Suprapubic skin (tissue), 4 donors: ENCODE results near the gene PTPN22. TPM values are rescaled to one million over a fixed set of nuclear protein-coding genes. Genes with fewer than 3 reads are reported as not detected.

Source experiments
- DNase-seq, 2 donors: peaks; one replicate each; pipeline ENCODE4 v3.0.0-alpha.2; 2019; ENCODE audit warnings: low spot score in 2 of 2
- H3K27ac ChIP-seq: fragments of 200-600 bp; sonication (generic); one replicate; pipeline ENCODE4 v1.5.1; 2019
- H3K27me3 ChIP-seq: fragments of 200-600 bp; sonication (generic); one replicate; pipeline ENCODE4 v1.5.1; 2019
- H3K36me3 ChIP-seq: fragments of 200-600 bp; sonication (generic); one replicate; pipeline ENCODE4 v1.5.1; 2019
- H3K4me1 ChIP-seq: fragments of 200-600 bp; sonication (generic); one replicate; pipeline ENCODE4 v1.5.1; 2019
- H3K4me3 ChIP-seq: fragments of 200-600 bp; sonication (generic); one replicate; pipeline ENCODE4 v1.5.1; 2019; ENCODE audit warnings: mild to moderate bottlenecking
- H3K9me3 ChIP-seq: fragments of 200-600 bp; sonication (generic); one replicate; pipeline ENCODE4 v1.5.1; 2019
- EP300 ChIP-seq: sonication (generic); formaldehyde crosslinking; IDR thresholded peaks from one replicate; pipeline ENCODE4 v1.6.1; 2017; ENCODE audit warnings: antibody characterized with exemption
- POLR2A ChIP-seq, 2 donors: fragments of 450-650 bp; IDR thresholded peaks; one replicate each; pipeline ENCODE4 v1.6.1; 2017; ENCODE audit warnings: antibody characterized with exemption in 2 of 2, mild to moderate bottlenecking in 2 of 2, moderate library complexity in 2 of 2
- POLR2AphosphoS5 ChIP-seq, 3 donors: sonication (generic); formaldehyde crosslinking; IDR thresholded peaks; one replicate each; pipeline ENCODE4 v1.6.1; 2017; ENCODE audit warnings: antibody characterized with exemption in 3 of 3
- WGBS: methylation state at CpG from one replicate; pipeline ENCODE4 v1.1.5; 2018; 5-methylcytosine and 5-hydroxymethylcytosine counted together
- total RNA-seq, 4 donors: library from RNA; depleted of rRNA; stranded (reverse); fragments of >200 nt; gene quantifications; one replicate each; pipeline ENCODE4 v1.1.0, GENCODE V29; 2016
- TF ChIP-seq, protein P1 (sequence below), 2 donors: fragments of 200-600 bp in 1 of 2; fragments of 450-650 bp in 1 of 2; sonication (generic) in 1 of 2; IDR thresholded peaks; one replicate each; pipeline ENCODE4 v1.5.1; 2016 to 2019; ENCODE audit warnings: antibody characterized with exemption in 2 of 2, mild to moderate bottlenecking in 1 of 2, moderate library complexity in 1 of 2

Gene PTPN22
- total RNA-seq, 4 donors from 2014 or later = 0.34 to 1.7 (median 0.77) TPM

DNA sequence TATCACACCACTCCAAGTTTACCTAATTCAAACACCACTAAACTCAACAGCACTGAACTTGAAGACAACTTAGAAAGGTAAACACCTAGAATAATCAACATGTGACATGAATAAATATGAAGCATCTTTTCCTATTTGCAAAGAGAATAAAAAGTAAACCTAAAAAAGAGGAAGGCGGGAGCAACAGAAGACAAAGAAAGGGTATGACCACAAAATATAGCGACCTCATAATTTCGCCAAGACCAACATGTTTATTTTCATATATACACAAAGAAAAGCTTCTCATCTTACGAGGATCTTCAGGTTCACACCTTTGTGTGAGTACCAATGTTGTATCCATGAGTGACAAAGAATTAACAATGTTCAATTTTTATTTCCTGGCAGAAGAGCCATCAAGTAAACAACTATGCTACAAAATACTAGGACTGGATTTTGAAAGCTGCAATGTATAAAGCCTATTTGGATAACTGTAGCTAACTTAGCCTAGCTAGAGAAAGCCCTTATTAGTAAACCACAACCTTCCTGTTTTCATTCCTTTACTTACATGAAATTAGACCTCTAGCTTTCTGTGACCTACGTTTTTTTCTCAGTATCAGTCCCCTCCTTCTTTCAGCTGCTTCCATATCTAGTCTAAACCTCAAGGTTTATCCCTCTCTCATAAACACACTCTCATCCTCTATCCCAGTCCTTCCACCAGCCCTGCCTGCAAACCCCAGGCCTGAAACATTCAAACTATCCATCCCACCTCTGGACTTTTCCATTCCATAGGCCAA, 91.0 kb downstream of the PTPN22 start:
- peaks cover 30% of the 10 kb centered on the region for H3K4me1 ChIP-seq
- no peak overlapping the region for H3K27ac ChIP-seq
- WGBS = 76% methylated on average over 5 of the region's 5 CpGs
- no peak overlapping the region for H3K4me3 ChIP-seq
- no peaks in the 10 kb centered on the region for H3K27me3 ChIP-seq
- TF ChIP-seq EP300 (no peak), POLR2A (IDR thresholded peaks at IDR 0.05) (no peak), POLR2AphosphoS5 (IDR thresholded peaks at IDR 0.05) (no peak)
- TF ChIP-seq, protein P1, sequence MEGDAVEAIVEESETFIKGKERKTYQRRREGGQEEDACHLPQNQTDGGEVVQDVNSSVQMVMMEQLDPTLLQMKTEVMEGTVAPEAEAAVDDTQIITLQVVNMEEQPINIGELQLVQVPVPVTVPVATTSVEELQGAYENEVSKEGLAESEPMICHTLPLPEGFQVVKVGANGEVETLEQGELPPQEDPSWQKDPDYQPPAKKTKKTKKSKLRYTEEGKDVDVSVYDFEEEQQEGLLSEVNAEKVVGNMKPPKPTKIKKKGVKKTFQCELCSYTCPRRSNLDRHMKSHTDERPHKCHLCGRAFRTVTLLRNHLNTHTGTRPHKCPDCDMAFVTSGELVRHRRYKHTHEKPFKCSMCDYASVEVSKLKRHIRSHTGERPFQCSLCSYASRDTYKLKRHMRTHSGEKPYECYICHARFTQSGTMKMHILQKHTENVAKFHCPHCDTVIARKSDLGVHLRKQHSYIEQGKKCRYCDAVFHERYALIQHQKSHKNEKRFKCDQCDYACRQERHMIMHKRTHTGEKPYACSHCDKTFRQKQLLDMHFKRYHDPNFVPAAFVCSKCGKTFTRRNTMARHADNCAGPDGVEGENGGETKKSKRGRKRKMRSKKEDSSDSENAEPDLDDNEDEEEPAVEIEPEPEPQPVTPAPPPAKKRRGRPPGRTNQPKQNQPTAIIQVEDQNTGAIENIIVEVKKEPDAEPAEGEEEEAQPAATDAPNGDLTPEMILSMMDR (IDR thresholded peaks at IDR 0.05) = no peak
- DNase-seq = no peak
- H3K36me3 ChIP-seq = peaks cover 14% of the 10 kb centered on the region
- H3K9me3 ChIP-seq = no peaks in the 10 kb centered on the region

DNA sequence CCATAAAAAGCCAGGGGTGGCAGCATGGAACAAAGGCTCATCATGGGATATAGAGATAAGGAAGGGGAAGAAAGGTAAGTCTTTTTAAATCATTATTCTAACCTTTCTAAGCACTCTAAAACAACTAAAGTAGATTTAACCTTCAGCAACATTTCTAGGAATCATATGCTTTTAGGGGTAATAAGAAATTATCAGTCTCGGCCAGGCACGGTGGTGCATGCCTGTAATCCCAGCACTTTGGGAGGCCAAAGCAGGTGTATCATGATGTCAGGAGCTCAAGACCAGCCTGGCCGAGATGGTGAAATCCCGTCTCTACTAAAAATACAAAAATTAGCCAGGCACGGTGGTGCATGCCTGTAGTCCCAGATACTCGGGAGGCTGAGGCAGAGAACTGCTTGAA, 92.0 kb downstream of the PTPN22 start:
- Histone ChIP-seq H3K27me3 (no peaks in the 10 kb centered on the region), H3K36me3 (peaks cover 22% of the 10 kb centered on the region), H3K27ac (no peak overlapping the region), H3K4me1 (peaks cover 28% of the 10 kb centered on the region), H3K4me3 (no peak overlapping the region), H3K9me3 (no peaks in the 10 kb centered on the region)
- TF ChIP-seq, protein P1 (IDR thresholded peaks at IDR 0.05) = no peak
- TF ChIP-seq POLR2A (IDR thresholded peaks at IDR 0.05) = no peak
- no peak for DNase-seq
- 97% methylated on average over 6 of the region's 6 CpGs for WGBS

DNA sequence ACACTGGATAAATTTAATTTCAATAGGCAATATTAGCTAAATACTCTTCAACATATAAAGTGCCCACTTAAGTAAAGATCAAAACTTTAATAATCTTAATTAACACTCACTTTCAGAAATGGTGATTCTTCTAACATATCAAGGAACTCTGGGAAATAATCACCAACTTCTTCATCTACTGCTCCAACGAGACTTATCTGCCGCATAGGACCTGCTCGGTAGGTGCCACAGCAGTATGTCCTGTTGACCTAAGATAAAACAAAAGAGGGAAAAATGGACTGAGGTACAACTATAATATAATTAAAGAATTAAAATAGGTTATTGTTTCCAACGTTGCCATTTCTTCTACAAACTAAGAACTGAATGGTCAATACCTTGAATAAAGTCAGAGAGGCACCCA, 94.0 kb downstream of the PTPN22 start:
- Histone ChIP-seq H3K27me3 (no peaks in the 10 kb centered on the region), H3K4me1 (peaks cover 8% of the 10 kb centered on the region), H3K9me3 (no peaks in the 10 kb centered on the region), H3K27ac (no peak overlapping the region), H3K36me3 (peaks cover 33% of the 10 kb centered on the region), H3K4me3 (no peak overlapping the region)
- TF ChIP-seq EP300 (no peak), POLR2A (IDR thresholded peaks at IDR 0.05) (no peak), POLR2AphosphoS5 (IDR thresholded peaks at IDR 0.05) (no peak)
- TF ChIP-seq, protein P1 (IDR thresholded peaks at IDR 0.05) = no peak
- DNase-seq = no peak
- WGBS = 95% methylated on average over 4 of the region's 4 CpGs

DNA sequence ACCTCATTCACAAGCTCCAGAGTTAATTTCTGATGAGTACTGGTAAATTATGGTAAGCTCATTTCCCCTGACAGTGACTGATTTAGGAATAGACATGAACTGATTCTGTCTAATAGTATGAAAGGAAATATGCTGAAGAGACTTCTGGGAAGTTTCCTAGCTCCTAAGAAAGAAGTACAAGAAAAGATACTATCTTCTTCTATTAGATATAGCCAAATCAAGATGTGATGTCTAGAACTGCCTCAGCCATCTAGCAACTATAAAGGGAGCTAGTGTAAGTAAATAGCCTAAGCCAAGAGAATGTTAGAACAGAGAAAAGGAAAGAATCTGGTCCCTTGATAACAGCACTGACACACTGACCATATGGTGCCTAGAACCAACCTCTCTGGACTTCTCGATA, 101.5 kb downstream of the PTPN22 start:
- H3K36me3 ChIP-seq = peaks cover 42% of the 10 kb centered on the region
- no peak overlapping the region for H3K27ac ChIP-seq
- H3K27me3 ChIP-seq = no peaks in the 10 kb centered on the region
- WGBS = 89% methylated on average over 1 of the region's 1 CpG
- no peak for DNase-seq
- H3K4me1 ChIP-seq = peaks cover 13% of the 10 kb centered on the region
- no peak overlapping the region for H3K4me3 ChIP-seq
- H3K9me3 ChIP-seq = no peaks in the 10 kb centered on the region
- TF ChIP-seq POLR2AphosphoS5 (IDR thresholded peaks at IDR 0.05) = no peak
- no peak for TF ChIP-seq EP300
- TF ChIP-seq POLR2A (IDR thresholded peaks at IDR 0.05) = no peak
- TF ChIP-seq, protein P1 (IDR thresholded peaks at IDR 0.05) = no peak

DNA sequence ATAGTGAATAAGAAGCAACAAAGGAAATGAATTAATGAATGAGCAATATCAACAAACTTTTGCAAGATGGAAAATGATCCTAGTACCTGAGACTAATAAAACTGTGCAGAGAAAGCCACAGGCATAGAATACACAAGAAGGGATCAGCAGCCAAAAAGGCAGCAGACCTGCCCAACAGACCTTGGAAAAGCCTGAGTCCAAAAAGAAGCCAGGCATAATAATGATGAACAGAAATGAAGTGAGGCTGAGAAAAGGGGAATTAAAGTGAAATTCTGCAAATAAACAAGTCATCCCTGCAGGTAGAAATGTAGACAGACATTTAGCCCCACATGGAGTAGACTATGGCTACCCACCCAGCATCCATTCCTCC, 101.9 kb downstream of the PTPN22 start:
- TF ChIP-seq, protein P1 (IDR thresholded peaks at IDR 0.05) = no peak
- no peak for TF ChIP-seq POLR2AphosphoS5 (IDR thresholded peaks at IDR 0.05)
- Histone ChIP-seq H3K4me1 (peaks cover 13% of the 10 kb centered on the region), H3K9me3 (no peaks in the 10 kb centered on the region), H3K4me3 (no peak overlapping the region), H3K36me3 (peaks cover 40% of the 10 kb centered on the region), H3K27ac (no peak overlapping the region), H3K27me3 (no peaks in the 10 kb centered on the region)
- DNase-seq = no peak
